ENCODE results near the gene MRAS. TPM values are rescaled to one million over a fixed set of nuclear protein-coding genes. Genes with fewer than 3 reads are reported as not detected.
"Not testable (repeated sequence)": the region's sequence is repeated elsewhere in the genome, so short reads cannot be mapped to it uniquely, and the experiment has no call there.

Gene MRAS
- total RNA-seq, 2 donors from 2014 or later, result 2.2 to 4.5 TPM

DNA sequence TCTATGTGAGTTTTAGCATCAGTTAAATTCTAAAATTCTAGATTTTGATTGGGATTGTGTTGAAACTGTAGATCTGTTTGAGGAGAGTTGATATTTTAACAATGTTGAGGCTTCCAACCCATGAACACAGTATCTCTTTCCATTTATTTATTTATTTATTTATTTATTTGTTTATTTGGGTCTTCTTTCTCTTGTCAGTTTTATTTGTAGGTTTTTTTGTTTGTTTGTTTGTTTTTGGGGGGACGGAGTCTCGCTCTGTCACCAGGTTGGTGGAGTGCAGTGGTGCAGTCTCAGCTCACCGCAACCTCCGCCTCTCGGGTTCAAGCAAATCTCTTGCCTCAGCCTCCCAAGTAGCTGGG, 25.3 kb downstream of the MRAS start:
- Histone ChIP-seq H3K9me3 (no peaks in the 10 kb centered on the region), H3K27me3 (no peaks in the 10 kb centered on the region), H3K27ac (no peak overlapping the region), H3K4me1 (no peaks in the 10 kb centered on the region), H3K36me3 (no peaks in the 10 kb centered on the region), H3K4me3 (no peak overlapping the region), H3K9ac (ENCODE audit: low read depth in 2 of 2, low read length in 2 of 2) (no peak overlapping the region)
- intact Hi-C loops (cut with DNase I), result no loop called here
- TF ChIP-seq, protein P1, sequence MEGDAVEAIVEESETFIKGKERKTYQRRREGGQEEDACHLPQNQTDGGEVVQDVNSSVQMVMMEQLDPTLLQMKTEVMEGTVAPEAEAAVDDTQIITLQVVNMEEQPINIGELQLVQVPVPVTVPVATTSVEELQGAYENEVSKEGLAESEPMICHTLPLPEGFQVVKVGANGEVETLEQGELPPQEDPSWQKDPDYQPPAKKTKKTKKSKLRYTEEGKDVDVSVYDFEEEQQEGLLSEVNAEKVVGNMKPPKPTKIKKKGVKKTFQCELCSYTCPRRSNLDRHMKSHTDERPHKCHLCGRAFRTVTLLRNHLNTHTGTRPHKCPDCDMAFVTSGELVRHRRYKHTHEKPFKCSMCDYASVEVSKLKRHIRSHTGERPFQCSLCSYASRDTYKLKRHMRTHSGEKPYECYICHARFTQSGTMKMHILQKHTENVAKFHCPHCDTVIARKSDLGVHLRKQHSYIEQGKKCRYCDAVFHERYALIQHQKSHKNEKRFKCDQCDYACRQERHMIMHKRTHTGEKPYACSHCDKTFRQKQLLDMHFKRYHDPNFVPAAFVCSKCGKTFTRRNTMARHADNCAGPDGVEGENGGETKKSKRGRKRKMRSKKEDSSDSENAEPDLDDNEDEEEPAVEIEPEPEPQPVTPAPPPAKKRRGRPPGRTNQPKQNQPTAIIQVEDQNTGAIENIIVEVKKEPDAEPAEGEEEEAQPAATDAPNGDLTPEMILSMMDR (IDR thresholded peaks at IDR 0.05), result no peak
- DNase-seq, result no peak

DNA sequence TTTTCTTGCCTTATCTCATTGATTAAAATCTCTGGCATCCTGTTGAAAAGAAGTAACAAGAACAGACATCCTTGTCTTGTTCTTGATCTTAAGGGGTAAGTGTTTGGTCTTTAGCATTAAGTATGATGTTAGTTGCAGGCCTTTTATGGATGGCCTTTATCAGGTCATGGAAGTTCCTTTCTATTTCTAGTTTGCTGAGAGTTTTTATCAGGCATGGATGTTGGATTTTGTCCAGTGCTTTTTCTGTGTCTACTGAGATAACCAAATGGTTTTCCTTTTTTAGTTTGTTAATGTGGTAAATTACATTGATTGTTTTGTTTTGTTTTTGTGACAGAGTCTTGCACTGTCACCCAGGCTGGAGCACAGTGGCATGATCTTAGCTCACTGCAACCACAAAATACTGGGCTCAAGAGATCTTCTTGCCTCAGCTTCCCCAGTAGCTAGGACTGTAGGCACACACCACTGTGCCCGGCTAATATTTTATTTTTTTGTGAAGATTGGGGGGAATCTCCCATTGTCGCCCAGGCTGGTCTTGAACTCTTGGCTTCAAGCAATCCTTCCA, 26.3 kb downstream of the MRAS start:
- DNase-seq, result no peak
- Histone ChIP-seq H3K9me3 (no peaks in the 10 kb centered on the region), H3K4me3 (no peak overlapping the region), H3K9ac (ENCODE audit: low read depth in 2 of 2, low read length in 2 of 2) (no peak overlapping the region), H3K4me1 (no peaks in the 10 kb centered on the region), H3K36me3 (no peaks in the 10 kb centered on the region), H3K27ac (no peak overlapping the region), H3K27me3 (no peaks in the 10 kb centered on the region)
- TF ChIP-seq, protein P1 (IDR thresholded peaks at IDR 0.05), result no peak
- intact Hi-C loops (cut with DNase I), result no loop called here

DNA sequence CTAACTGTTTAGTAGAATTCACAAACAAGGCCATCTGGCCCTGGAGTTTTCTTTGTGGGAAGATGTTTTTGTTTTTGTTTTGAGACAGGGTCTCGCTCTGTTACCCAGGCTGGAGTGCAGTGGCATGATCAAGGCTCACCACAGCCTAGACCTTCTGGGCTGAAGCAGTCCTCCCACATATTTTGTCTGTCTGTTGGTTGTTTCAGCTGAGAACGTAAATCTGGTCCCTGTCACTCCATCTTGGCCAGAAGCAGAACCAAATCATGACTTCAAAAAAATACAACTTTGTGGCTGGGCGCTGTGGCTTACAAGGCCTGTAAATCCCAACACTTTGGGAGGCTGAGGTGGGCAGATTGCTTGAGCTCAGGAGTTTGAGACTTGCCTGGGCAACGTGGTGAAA, 27.1 kb downstream of the MRAS start:
- no peak overlapping the region for H3K4me3 ChIP-seq
- no peaks in the 10 kb centered on the region for H3K4me1 ChIP-seq
- H3K9me3 ChIP-seq, result no peaks in the 10 kb centered on the region
- H3K36me3 ChIP-seq, result no peaks in the 10 kb centered on the region
- intact Hi-C loops (cut with DNase I), result no loop called here
- no peak overlapping the region for H3K27ac ChIP-seq
- DNase-seq, result no peak
- TF ChIP-seq, protein P1 (IDR thresholded peaks at IDR 0.05), result no peak
- no peak overlapping the region for H3K9ac ChIP-seq (ENCODE audit: low read depth in 2 of 2, low read length in 2 of 2)
- no peaks in the 10 kb centered on the region for H3K27me3 ChIP-seq

DNA sequence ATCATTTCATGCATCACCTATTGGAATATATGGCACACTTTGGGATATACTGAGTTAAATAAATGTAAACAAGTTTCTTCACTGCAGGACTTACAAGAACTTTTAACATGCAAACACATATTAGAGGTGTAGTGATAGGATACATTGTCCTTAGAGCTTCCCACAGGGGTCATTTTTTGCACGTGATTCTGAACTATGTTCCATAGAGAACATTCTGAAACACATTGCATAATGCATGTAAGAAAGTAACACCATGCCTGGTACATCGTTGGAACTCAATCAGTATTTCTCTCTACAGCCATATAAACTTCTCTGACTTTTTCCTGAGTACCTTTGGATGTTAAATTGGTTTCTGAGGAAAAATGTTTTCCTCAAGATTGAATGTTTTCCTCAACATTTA, 28.3 kb downstream of the MRAS start:
- no peaks in the 10 kb centered on the region for H3K27me3 ChIP-seq
- no peak overlapping the region for H3K9ac ChIP-seq (ENCODE audit: low read depth in 2 of 2, low read length in 2 of 2)
- no peaks in the 10 kb centered on the region for H3K9me3 ChIP-seq
- no peak for DNase-seq
- no peaks in the 10 kb centered on the region for H3K4me1 ChIP-seq
- intact Hi-C loops (cut with DNase I), result no loop called here
- H3K36me3 ChIP-seq, result no peaks in the 10 kb centered on the region
- no peak overlapping the region for H3K27ac ChIP-seq
- H3K4me3 ChIP-seq, result no peak overlapping the region
- TF ChIP-seq, protein P1 (IDR thresholded peaks at IDR 0.05), result no peak

DNA sequence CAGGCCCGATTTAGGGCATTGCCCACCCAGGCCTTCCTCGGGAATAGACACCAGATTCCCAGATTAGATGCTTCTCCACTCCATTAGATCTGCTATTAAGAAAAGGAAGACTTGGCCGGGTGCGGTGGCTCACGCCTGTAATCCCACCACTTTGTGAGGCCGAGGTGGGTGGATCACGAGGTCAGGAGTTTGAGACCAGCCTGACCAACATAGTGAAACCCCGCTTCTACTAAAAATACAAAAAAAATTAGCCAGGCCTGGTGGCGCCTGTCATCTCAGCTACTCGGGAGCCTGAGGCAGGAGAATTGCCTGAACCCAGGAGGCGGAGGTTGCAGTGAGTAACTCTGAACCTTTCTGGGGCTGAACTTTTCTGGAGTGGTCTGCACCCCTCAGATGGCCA, 28.8 kb downstream of the MRAS start:
- H3K9ac ChIP-seq (ENCODE audit: low read depth in 2 of 2, low read length in 2 of 2); H3K9me3 ChIP-seq; DNase-seq; H3K4me3 ChIP-seq; H3K27ac ChIP-seq; H3K36me3 ChIP-seq; H3K4me1 ChIP-seq; intact Hi-C loops (cut with DNase I); H3K27me3 ChIP-seq: not testable (repeated sequence)

DNA sequence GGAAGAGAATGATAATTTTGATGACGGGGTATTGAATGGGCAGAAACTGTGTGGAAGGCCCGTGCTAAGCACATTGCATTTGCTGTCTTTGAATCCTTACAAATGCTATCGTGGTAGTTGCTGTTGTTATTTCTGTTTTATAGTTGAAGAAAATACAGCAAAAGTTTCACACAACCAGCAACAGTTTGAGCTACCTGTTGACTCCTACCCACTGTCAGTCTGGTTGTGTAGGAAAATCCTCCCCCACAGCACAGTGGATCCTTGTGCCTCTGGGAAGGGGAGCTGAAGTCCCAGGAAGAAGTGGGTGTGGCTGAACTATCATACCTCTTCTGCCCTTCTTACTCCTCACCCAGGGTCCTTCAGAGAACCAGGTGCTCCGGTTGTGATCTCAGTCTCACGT, 29.4 kb downstream of the MRAS start:
- Histone ChIP-seq H3K9me3 (no peaks in the 10 kb centered on the region), H3K9ac (ENCODE audit: low read depth in 2 of 2, low read length in 2 of 2) (no peak overlapping the region), H3K4me3 (no peak overlapping the region), H3K27ac (no peak overlapping the region), H3K27me3 (no peaks in the 10 kb centered on the region), H3K4me1 (no peaks in the 10 kb centered on the region), H3K36me3 (no peaks in the 10 kb centered on the region)
- intact Hi-C loops (cut with DNase I), result no loop called here
- TF ChIP-seq, protein P1 (IDR thresholded peaks at IDR 0.05), result no peak
- no peak for DNase-seq
